ENCODE data around the gene PCDHA4.
A peak's percentile ranks its signal among the peaks of the same experiment; 100 is the strongest.
"Not testable (repeated sequence)": the region's sequence is repeated elsewhere in the genome, so short reads cannot be mapped to it uniquely, and the experiment has no call there.

Gene PCDHA4

GRCh38 chr5:140802781-140803271 lies 4.0 kb upstream of the PCDHA4 start:
- TF ChIP-seq CTCF (IDR thresholded peaks at IDR 0.05; ENCODE audit: extremely low read depth, missing control alignments) = no peak
- DNase-seq (ENCODE audit: low spot score) = no peak

GRCh38 chr5:140808241-140808888 lies 1.5 kb downstream of the PCDHA4 start:
- not testable (repeated sequence) for DNase-seq (ENCODE audit: low spot score)

GRCh38 chr5:140808889-140809291 lies 2.0 kb downstream of the PCDHA4 start:
- no peak for TF ChIP-seq CTCF (IDR thresholded peaks at IDR 0.05; ENCODE audit: extremely low read depth, missing control alignments)

GRCh38 chr5:140821375-140822280 lies 14.8 kb downstream of the PCDHA4 start, which contains the start of gene PCDHA5:
Gene PCDHA5, plus strand, starts transcription at chr5:140821613.
- peak; percentile 17 for TF ChIP-seq CTCF (IDR thresholded peaks at IDR 0.05; ENCODE audit: extremely low read depth, missing control alignments)
- DNase-seq (ENCODE audit: low spot score) = no peak

More at GRCh38 chr5:140808889-140809291, 2.0 kb downstream of the PCDHA4 start:
- no peak for DNase-seq (ENCODE audit: low spot score)

- TF ChIP-seq CTCF (IDR thresholded peaks at IDR 0.05; ENCODE audit: extremely low read depth, missing control alignments) = no peak
These were observed 15.4 kb downstream of the PCDHA4 start for GRCh38 chr5:140822281-140822629.

GRCh38 chr5:140822969-140823368 lies 16.1 kb downstream of the PCDHA4 start:
- DNase-seq (ENCODE audit: low spot score) = not testable (repeated sequence)

More at GRCh38 chr5:140822281-140822629, 15.4 kb downstream of the PCDHA4 start:
- DNase-seq (ENCODE audit: low spot score) = no peak

- no peak for TF ChIP-seq CTCF (IDR thresholded peaks at IDR 0.05; ENCODE audit: extremely low read depth, missing control alignments)
- DNase-seq (ENCODE audit: low spot score) = no peak
These were observed 16.6 kb downstream of the PCDHA4 start for GRCh38 chr5:140823475-140823874.

GRCh38 chr5:140827704-140828361 lies 21.0 kb downstream of the PCDHA4 start, which contains the start of gene PCDHA6:
Gene PCDHA6, plus strand, starts transcription at chr5:140827960. Its CDS starts 132 bp downstream, at chr5:140828092.
- no peak for DNase-seq (ENCODE audit: low spot score)
- TF ChIP-seq CTCF (IDR thresholded peaks at IDR 0.05; ENCODE audit: extremely low read depth, missing control alignments) = no peak
